ENCODE measurements around the gene TTC19.

DNA sequence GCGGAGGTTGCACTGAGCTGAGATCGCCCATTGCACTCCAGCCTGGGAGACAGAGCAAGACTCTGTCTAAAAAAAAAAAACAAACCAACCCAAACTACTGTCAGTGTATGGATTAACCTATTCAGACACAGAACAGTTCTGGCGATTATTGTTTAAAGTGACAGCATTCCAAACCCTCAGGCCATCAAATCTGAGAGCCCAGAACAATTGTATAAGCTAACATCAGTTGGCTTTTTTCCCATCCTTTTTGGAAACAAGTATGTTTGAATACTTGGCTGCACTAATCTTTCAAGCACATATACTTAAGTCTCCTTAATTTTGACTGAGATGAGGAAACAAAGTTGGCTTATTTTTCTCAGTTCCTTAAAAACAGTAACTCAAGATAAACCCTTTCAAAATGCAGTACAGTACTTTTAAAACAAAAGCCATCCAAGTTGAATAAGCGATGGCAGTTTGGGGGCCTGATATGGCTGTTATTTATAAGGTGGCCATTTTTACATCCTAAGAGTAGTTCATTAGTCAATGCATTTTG lies 1.5 kb upstream of the TTC19 start:
- no peak for TF ChIP-seq FOXM1 (IDR thresholded peaks at IDR 0.05; ENCODE audit: borderline replicate concordance, low read depth)
- no peak for TF ChIP-seq EP300 (IDR thresholded peaks at IDR 0.05; ENCODE audit: borderline replicate concordance)
- no peak for TF ChIP-seq CREB1 (IDR thresholded peaks at IDR 0.05; ENCODE audit: low read depth)
